Liver (tissue), 9 donors: ENCODE measurements around the gene HDDC3. TPM values are rescaled to one million over a fixed set of nuclear protein-coding genes. Genes with fewer than 3 reads are reported as not detected.

ENCODE experiments used
- DNase-seq: peaks from one replicate; pipeline ENCODE4 v3.0.0-alpha.2; 2017; ENCODE audit warnings: low spot score
- H3K27ac ChIP-seq, 2 donors: one replicate each; pipeline ENCODE4 v1.7.0; 2013; ENCODE audit warnings: inconsistent platforms in 2 of 2, low read length in 2 of 2, control low read depth in 1 of 2, low read depth in 1 of 2, mild to moderate bottlenecking in 1 of 2
- H3K27me3 ChIP-seq, 4 donors: one replicate each; pipeline versions ENCODE4 v1.6.1 to v1.7.0; 2013; ENCODE audit warnings: low read length in 3 of 4, inconsistent platforms in 1 of 4, mild to moderate bottlenecking in 1 of 4, moderate library complexity in 1 of 4; ENCODE audit not compliant: control insufficient read depth in 4 of 4, insufficient read depth in 4 of 4
- H3K36me3 ChIP-seq, 4 donors: one replicate each; pipeline versions ENCODE4 v1.6.1 to v1.7.0; 2013; ENCODE audit warnings: low read length in 3 of 4, mild to moderate bottlenecking in 3 of 4, low read depth in 1 of 4, moderate library complexity in 1 of 4; ENCODE audit not compliant: control insufficient read depth in 4 of 4, insufficient read depth in 3 of 4
- H3K4me1 ChIP-seq, 4 donors: one replicate each; pipeline versions ENCODE4 v1.6.1 to v1.7.0; 2013; ENCODE audit warnings: low read length in 3 of 4, mild to moderate bottlenecking in 3 of 4, moderate library complexity in 1 of 4; ENCODE audit not compliant: control insufficient read depth in 4 of 4, insufficient read depth in 4 of 4
- H3K4me3 ChIP-seq, 3 donors: one replicate each; pipeline versions ENCODE4 v1.6.1 to v1.7.0; 2013; ENCODE audit warnings: low read length in 3 of 3, control low read depth in 1 of 3, low read depth in 1 of 3, mild to moderate bottlenecking in 1 of 3
- H3K9ac ChIP-seq, 2 donors: one replicate each; pipeline ENCODE4 v1.7.0; 2013; ENCODE audit warnings: low read length in 2 of 2, mild to moderate bottlenecking in 2 of 2, moderate library complexity in 2 of 2, control low read depth in 1 of 2, low read depth in 1 of 2
- H3K9me3 ChIP-seq, 4 donors: one replicate each; pipeline versions ENCODE4 v1.6.1 to v1.7.0; 2013; ENCODE audit warnings: low read length in 3 of 4; ENCODE audit not compliant: control insufficient read depth in 4 of 4
- EGR1 ChIP-seq, 2 donors: IDR thresholded peaks; 2 replicates each; pipeline ENCODE4 v1.6.1; 2016 to 2018; ENCODE audit warnings: antibody characterized with exemption in 2 of 2, low read depth in 2 of 2
- FOXA1 ChIP-seq: IDR thresholded peaks from 2 replicates; pipeline ENCODE4 v1.6.1; 2016; ENCODE audit warnings: antibody characterized with exemption
- FOXA2 ChIP-seq: IDR thresholded peaks from 2 replicates; pipeline ENCODE4 v1.6.1; 2016; ENCODE audit warnings: antibody characterized with exemption
- GABPA ChIP-seq, 2 donors: IDR thresholded peaks in 1 of 2; conservative IDR thresholded peaks in 1 of 2; 2 replicates each; pipeline ENCODE4 v1.6.1; 2016; ENCODE audit warnings: antibody characterized with exemption in 2 of 2, mild to moderate bottlenecking in 1 of 2, moderate library complexity in 1 of 2
- HNF4G ChIP-seq: IDR thresholded peaks from 2 replicates; pipeline ENCODE4 v1.6.1; 2016; ENCODE audit warnings: antibody characterized with exemption
- NR2F2 ChIP-seq: IDR thresholded peaks from 2 replicates; pipeline ENCODE4 v1.6.1; 2016; ENCODE audit warnings: antibody characterized with exemption
- RAD21 ChIP-seq, 2 donors: IDR thresholded peaks; 2 replicates each; pipeline ENCODE4 v1.6.1; 2016; ENCODE audit warnings: antibody characterized with exemption in 2 of 2, mild to moderate bottlenecking in 2 of 2
- RXRA ChIP-seq, 2 donors: IDR thresholded peaks; 2 replicates each; pipeline ENCODE4 v1.6.1; 2017 to 2018; ENCODE audit warnings: antibody characterized with exemption in 2 of 2, mild to moderate bottlenecking in 1 of 2
- SP1 ChIP-seq: IDR thresholded peaks from 2 replicates; pipeline ENCODE4 v1.6.1; 2018; ENCODE audit warnings: antibody characterized with exemption, mild to moderate bottlenecking
- TAF1 ChIP-seq: conservative IDR thresholded peaks from 2 replicates; pipeline ENCODE4 v1.6.1; 2016; ENCODE audit warnings: antibody characterized with exemption, mild to moderate bottlenecking
- WGBS: extraction: QIAGEN DNeasy Blood & Tissue Kit; methylation state at CpG from one replicate; pipeline ENCODE4 v1.1.7; 2013; 5-methylcytosine and 5-hydroxymethylcytosine counted together
- polyA plus RNA-seq, 2 donors: library from polyadenylated mRNA; stranded (reverse) in 1 of 2; unstranded in 1 of 2; fragments of 200-250 nt in 1 of 2; fragments of >200 nt in 1 of 2; fragmentation: Nextera tagmentation in 1 of 2; extraction: Ambion mirVana in 1 of 2; gene quantifications; one replicate each; pipeline versions ENCODE4 v1.2.1 to v1.2.3, GENCODE V29; 2013 to 2015
- total RNA-seq, 2 donors: library from RNA; depleted of rRNA; stranded (reverse); fragments of >200 nt; gene quantifications; one replicate each; pipeline ENCODE4 v1.2.3, GENCODE V29; 2014
- TF ChIP-seq, protein P1 (sequence below): IDR thresholded peaks from 2 replicates; pipeline ENCODE4 v1.6.1; 2016; ENCODE audit warnings: antibody characterized with exemption, mild to moderate bottlenecking
- TF ChIP-seq, protein P2 (sequence below): fragments of 150-350 bp; IDR thresholded peaks from 2 replicates; pipeline ENCODE4 v1.5.1; 2017; ENCODE audit warnings: improper control_type of control experiment, low read depth, low read length; ENCODE audit not compliant: missing input control
- TF ChIP-seq, protein P3 (sequence below): IDR thresholded peaks from 2 replicates; pipeline ENCODE4 v1.6.1; 2016; ENCODE audit warnings: antibody characterized with exemption
- TF ChIP-seq, protein P4 (sequence below): IDR thresholded peaks from 2 replicates; pipeline ENCODE4 v1.6.1; 2016; ENCODE audit warnings: antibody characterized with exemption
- TF ChIP-seq, protein P5 (sequence below): IDR thresholded peaks from 2 replicates; pipeline ENCODE4 v1.6.1; 2016; ENCODE audit warnings: antibody characterized with exemption
- donor health status: healthy.
- donor health status: healthy.
- donor health status: healthy.
- donor health status: healthy.
- donor health status: healthy.

The HDDC3 gene
- total and polyA plus RNA-seq, 4 donors: 12.5 to 15.4 (median 14.1) TPM

DNA sequence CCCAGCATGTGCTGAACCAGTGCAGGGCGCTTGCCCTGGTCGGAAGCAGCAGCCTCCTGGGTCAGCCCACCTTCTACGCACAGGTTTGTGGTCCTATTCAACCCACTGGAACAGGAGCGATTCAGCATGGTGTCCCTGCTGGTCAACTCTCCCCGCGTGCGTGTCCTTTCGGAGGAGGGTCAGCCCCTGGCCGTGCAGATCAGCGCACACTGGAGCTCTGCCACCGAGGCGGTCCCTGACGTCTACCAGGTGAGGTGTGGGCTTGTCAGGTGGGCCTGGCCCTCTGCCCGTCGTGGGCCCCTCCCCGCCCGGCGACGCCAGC lies 21.1 kb downstream of the HDDC3 start:
- H3K9ac ChIP-seq: no peak overlapping the region
- no peaks in the 10 kb centered on the region for H3K4me1 ChIP-seq
- no peaks in the 10 kb centered on the region for H3K27me3 ChIP-seq
- TF ChIP-seq RXRA (IDR thresholded peaks at IDR 0.05) (no peak), FOXA2 (no peak), TAF1 (no peak)
- TF ChIP-seq, protein P1, sequence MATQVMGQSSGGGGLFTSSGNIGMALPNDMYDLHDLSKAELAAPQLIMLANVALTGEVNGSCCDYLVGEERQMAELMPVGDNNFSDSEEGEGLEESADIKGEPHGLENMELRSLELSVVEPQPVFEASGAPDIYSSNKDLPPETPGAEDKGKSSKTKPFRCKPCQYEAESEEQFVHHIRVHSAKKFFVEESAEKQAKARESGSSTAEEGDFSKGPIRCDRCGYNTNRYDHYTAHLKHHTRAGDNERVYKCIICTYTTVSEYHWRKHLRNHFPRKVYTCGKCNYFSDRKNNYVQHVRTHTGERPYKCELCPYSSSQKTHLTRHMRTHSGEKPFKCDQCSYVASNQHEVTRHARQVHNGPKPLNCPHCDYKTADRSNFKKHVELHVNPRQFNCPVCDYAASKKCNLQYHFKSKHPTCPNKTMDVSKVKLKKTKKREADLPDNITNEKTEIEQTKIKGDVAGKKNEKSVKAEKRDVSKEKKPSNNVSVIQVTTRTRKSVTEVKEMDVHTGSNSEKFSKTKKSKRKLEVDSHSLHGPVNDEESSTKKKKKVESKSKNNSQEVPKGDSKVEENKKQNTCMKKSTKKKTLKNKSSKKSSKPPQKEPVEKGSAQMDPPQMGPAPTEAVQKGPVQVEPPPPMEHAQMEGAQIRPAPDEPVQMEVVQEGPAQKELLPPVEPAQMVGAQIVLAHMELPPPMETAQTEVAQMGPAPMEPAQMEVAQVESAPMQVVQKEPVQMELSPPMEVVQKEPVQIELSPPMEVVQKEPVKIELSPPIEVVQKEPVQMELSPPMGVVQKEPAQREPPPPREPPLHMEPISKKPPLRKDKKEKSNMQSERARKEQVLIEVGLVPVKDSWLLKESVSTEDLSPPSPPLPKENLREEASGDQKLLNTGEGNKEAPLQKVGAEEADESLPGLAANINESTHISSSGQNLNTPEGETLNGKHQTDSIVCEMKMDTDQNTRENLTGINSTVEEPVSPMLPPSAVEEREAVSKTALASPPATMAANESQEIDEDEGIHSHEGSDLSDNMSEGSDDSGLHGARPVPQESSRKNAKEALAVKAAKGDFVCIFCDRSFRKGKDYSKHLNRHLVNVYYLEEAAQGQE: no peak
- TF ChIP-seq, protein P2, sequence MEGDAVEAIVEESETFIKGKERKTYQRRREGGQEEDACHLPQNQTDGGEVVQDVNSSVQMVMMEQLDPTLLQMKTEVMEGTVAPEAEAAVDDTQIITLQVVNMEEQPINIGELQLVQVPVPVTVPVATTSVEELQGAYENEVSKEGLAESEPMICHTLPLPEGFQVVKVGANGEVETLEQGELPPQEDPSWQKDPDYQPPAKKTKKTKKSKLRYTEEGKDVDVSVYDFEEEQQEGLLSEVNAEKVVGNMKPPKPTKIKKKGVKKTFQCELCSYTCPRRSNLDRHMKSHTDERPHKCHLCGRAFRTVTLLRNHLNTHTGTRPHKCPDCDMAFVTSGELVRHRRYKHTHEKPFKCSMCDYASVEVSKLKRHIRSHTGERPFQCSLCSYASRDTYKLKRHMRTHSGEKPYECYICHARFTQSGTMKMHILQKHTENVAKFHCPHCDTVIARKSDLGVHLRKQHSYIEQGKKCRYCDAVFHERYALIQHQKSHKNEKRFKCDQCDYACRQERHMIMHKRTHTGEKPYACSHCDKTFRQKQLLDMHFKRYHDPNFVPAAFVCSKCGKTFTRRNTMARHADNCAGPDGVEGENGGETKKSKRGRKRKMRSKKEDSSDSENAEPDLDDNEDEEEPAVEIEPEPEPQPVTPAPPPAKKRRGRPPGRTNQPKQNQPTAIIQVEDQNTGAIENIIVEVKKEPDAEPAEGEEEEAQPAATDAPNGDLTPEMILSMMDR: no peak
- WGBS: 96% methylated on average over 19 of the region's 19 CpGs
- H3K4me3 ChIP-seq: no peak overlapping the region
- DNase-seq: no peak
- H3K27ac ChIP-seq: no peak overlapping the region
- peaks cover 44 to 88% (median 64%) of the 10 kb centered on the region in 4 donors for H3K36me3 ChIP-seq
- no peaks in the 10 kb centered on the region for H3K9me3 ChIP-seq

DNA sequence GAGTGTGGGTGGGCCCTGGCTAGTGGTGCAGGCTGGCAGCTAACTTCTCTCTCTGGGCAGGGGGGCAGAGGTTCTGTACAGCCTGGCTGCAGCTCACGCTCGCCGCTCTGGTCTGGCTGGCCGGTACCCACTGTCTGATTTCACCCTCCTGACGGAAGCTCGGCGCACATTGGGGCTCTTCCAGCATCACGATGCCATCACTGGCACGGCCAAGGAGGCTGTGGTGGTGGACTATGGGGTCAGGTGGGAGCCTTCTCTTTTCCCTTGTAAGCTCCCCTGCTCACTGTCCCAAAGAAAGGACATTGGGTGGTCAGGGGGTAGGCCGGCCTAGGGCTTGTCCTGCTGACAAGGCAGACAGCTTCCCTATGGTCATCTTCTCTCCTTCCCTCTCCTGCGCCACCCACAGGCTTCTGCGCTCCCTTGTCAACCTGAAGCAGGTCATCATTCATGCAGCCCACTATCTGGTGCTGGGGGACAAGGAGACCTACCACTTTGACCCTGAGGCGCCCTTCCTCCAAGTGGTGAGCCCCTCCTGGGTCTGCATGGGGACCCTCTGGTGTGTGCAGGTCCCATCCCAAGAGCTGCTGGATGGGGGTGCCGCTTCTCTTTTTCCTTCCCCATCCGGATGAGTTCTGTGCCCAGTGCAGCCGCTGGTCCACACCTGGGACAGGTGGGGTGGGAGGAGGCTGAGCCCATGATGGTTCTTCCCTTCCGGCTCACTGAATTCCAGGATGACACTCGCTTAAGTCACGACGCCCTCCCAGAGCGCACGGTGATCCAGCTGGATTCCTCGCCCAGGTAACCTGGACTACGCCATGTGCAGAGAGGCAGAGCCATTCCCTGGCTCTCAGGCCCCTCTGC lies 21.7 kb downstream of the HDDC3 start:
- H3K27ac ChIP-seq: no peak overlapping the region

More for the DNA sequence above, 21.7 kb downstream of the HDDC3 start:
- no peak for DNase-seq
- Histone ChIP-seq H3K9ac (no peak overlapping the region), H3K4me3 (no peak overlapping the region), H3K27me3 (no peaks in the 10 kb centered on the region), H3K9me3 (no peaks in the 10 kb centered on the region), H3K36me3 (peaks cover 46 to 88% (median 70%) of the 10 kb centered on the region in 4 donors), H3K4me1 (no peaks in the 10 kb centered on the region)
- 97% methylated on average over 24 of the region's 24 CpGs for WGBS
- TF ChIP-seq NR2F2: no peak
- TF ChIP-seq, protein P2: no peak
- no peak for TF ChIP-seq RAD21 (IDR thresholded peaks at IDR 0.05)
- TF ChIP-seq, protein P3, sequence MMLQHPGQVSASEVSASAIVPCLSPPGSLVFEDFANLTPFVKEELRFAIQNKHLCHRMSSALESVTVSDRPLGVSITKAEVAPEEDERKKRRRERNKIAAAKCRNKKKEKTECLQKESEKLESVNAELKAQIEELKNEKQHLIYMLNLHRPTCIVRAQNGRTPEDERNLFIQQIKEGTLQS: no peak
- TF ChIP-seq GABPA (IDR thresholded peaks at IDR 0.05 in 1 of 2, conservative IDR thresholded peaks at IDR 0.05 in 1 of 2): no peak
- no peak for TF ChIP-seq TAF1
- TF ChIP-seq, protein P4, sequence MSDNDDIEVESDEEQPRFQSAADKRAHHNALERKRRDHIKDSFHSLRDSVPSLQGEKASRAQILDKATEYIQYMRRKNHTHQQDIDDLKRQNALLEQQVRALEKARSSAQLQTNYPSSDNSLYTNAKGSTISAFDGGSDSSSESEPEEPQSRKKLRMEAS: no peak
- no peak for TF ChIP-seq HNF4G
- no peak for TF ChIP-seq FOXA2
- no peak for TF ChIP-seq FOXA1
- TF ChIP-seq RXRA (IDR thresholded peaks at IDR 0.05): no peak
- TF ChIP-seq SP1: no peak
- TF ChIP-seq, protein P5, sequence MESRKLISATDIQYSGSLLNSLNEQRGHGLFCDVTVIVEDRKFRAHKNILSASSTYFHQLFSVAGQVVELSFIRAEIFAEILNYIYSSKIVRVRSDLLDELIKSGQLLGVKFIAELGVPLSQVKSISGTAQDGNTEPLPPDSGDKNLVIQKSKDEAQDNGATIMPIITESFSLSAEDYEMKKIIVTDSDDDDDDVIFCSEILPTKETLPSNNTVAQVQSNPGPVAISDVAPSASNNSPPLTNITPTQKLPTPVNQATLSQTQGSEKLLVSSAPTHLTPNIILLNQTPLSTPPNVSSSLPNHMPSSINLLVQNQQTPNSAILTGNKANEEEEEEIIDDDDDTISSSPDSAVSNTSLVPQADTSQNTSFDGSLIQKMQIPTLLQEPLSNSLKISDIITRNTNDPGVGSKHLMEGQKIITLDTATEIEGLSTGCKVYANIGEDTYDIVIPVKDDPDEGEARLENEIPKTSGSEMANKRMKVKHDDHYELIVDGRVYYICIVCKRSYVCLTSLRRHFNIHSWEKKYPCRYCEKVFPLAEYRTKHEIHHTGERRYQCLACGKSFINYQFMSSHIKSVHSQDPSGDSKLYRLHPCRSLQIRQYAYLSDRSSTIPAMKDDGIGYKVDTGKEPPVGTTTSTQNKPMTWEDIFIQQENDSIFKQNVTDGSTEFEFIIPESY: no peak
- TF ChIP-seq EGR1 (IDR thresholded peaks at IDR 0.05; ENCODE audit: low read depth in 2 of 2): no peak
- TF ChIP-seq, protein P1: no peak
